Measurements from ENCODE around the gene CXCR2. TPM values are rescaled to one million over a fixed set of nuclear protein-coding genes. Genes with fewer than 3 reads are reported as not detected.

The CXCR2 gene
- total RNA-seq, 1 experiment from 2014 or later = not detected

- Histone ChIP-seq H3K27me3 (ENCODE audit: insufficient read depth, low read depth) (peaks cover 17% of the 10 kb centered on the region), H2AFZ (no peak overlapping the region), H3F3A (ENCODE audit: insufficient read depth, low read depth) (no peaks in the 10 kb centered on the region), H3K9me3 (ENCODE audit: insufficient read depth, low read depth) (no peaks in the 10 kb centered on the region; the same call in 1 of the 2 replicates), H3K27ac (no peak overlapping the region), H3K9me2 (ENCODE audit: insufficient read depth) (no peaks in the 10 kb centered on the region), H3K36me3 (ENCODE audit: low read depth) (no peaks in the 10 kb centered on the region), H3K4me3 (no peak overlapping the region), H3K79me2 (ENCODE audit: low read depth) (no peaks in the 10 kb centered on the region), H3K4me2 (no peak overlapping the region), H4K20me1 (ENCODE audit: insufficient read depth) (no peaks in the 10 kb centered on the region), H3K4me1 (replicated peaks; ENCODE audit: insufficient read depth) (no peaks in the 10 kb centered on the region)
- ChIA-PET CTCF (no interaction called here), POLR2A (ENCODE audit: unreplicated experiment) (no interaction called here)
- intact Hi-C loops (cut with micrococcal nuclease; ENCODE audit: unreplicated experiment) = no loop called here
- BruUV-seq (replicated peaks) = no TSS peak
- TF ChIP-seq CTCF (conservative IDR thresholded peaks at IDR 0.05) = no peak
- no peak for TF ChIP-seq EZH2 (IDR thresholded peaks at IDR 0.05; ENCODE audit: low read depth)
- no peak for DNase-seq
These were observed 1.8 kb upstream of the CXCR2 start for GRCh38 chr2:218123986-218124385.

DNA sequence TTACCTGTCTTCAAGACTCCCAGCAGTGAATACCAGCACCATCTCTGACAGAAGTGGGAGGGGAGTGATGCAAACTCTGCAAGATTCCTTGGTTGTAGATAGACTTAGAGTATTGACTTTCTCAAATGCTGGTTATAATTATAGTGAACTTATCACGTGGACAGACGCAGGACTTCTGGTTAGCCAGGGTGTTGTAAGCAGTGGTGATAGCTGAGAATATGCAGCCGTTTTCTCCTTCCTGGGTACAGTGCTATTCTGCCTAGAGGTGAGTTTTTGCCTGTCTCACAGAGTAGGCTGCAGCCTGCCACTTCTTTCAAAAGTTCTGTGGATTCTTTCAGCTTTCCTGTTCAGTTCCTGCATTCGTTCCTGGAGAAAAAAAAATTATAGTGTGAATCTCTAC, 733 bp upstream of the CXCR2 start:
- H3K4me1 ChIP-seq (replicated peaks; ENCODE audit: insufficient read depth) = no peaks in the 10 kb centered on the region
- H4K20me1 ChIP-seq (ENCODE audit: insufficient read depth) = no peaks in the 10 kb centered on the region
- CTCF ChIA-PET = no interaction called here
- intact Hi-C loops (cut with micrococcal nuclease; ENCODE audit: unreplicated experiment) = no loop called here
- POLR2A ChIA-PET (ENCODE audit: unreplicated experiment) = no interaction called here
- no peaks in the 10 kb centered on the region for H3F3A ChIP-seq (ENCODE audit: insufficient read depth, low read depth)
- H3K4me3 ChIP-seq = no peak overlapping the region
- no peak overlapping the region for H2AFZ ChIP-seq
- no peaks in the 10 kb centered on the region for H3K79me2 ChIP-seq (ENCODE audit: low read depth)
- H3K27me3 ChIP-seq (ENCODE audit: insufficient read depth, low read depth) = peaks cover 22% of the 10 kb centered on the region
- H3K9me3 ChIP-seq (ENCODE audit: insufficient read depth, low read depth) = no peaks in the 10 kb centered on the region; the same call in 1 of the 2 replicates
- no peaks in the 10 kb centered on the region for H3K9me2 ChIP-seq (ENCODE audit: insufficient read depth)
- no peak overlapping the region for H3K4me2 ChIP-seq
- BruUV-seq (replicated peaks) = no TSS peak
- DNase-seq = no peak
- no peak overlapping the region for H3K27ac ChIP-seq
- H3K36me3 ChIP-seq (ENCODE audit: low read depth) = no peaks in the 10 kb centered on the region
- TF ChIP-seq CTCF (conservative IDR thresholded peaks at IDR 0.05) = no peak
- no peak for TF ChIP-seq EZH2 (IDR thresholded peaks at IDR 0.05; ENCODE audit: low read depth)

- H3K9me3 ChIP-seq (ENCODE audit: insufficient read depth, low read depth) = no peaks in the 10 kb centered on the region
- no peaks in the 10 kb centered on the region for H3K79me2 ChIP-seq (ENCODE audit: low read depth)
- H4K20me1 ChIP-seq (ENCODE audit: insufficient read depth) = no peaks in the 10 kb centered on the region
- ChIA-PET CTCF (no interaction called here), POLR2A (ENCODE audit: unreplicated experiment) (no interaction called here)
- no peaks in the 10 kb centered on the region for H3K4me1 ChIP-seq (replicated peaks; ENCODE audit: insufficient read depth)
- H3F3A ChIP-seq (ENCODE audit: insufficient read depth, low read depth) = no peaks in the 10 kb centered on the region
- H2AFZ ChIP-seq = no peak overlapping the region
- no TSS peak for BruUV-seq (replicated peaks)
- H3K4me2 ChIP-seq = no peak overlapping the region
- no peaks in the 10 kb centered on the region for H3K9me2 ChIP-seq (ENCODE audit: insufficient read depth)
- no peaks in the 10 kb centered on the region for H3K36me3 ChIP-seq (ENCODE audit: low read depth)
- H3K27me3 ChIP-seq (ENCODE audit: insufficient read depth, low read depth) = peaks cover 20% of the 10 kb centered on the region
- intact Hi-C loops (cut with micrococcal nuclease; ENCODE audit: unreplicated experiment) = no loop called here
- H3K4me3 ChIP-seq = no peak overlapping the region
- H3K27ac ChIP-seq = no peak overlapping the region
- DNase-seq = no peak
- no peak for TF ChIP-seq EZH2 (IDR thresholded peaks at IDR 0.05; ENCODE audit: low read depth)
- no peak for TF ChIP-seq CTCF (conservative IDR thresholded peaks at IDR 0.05)
These were observed 2.2 kb downstream of the CXCR2 start for GRCh38 chr2:218127929-218128455.

All from PC-9 (cell line).